Left renal cortex interstitium (tissue), 4 donors: ENCODE data around the gene CDK5. TPM values are rescaled to one million over a fixed set of nuclear protein-coding genes. Genes with fewer than 3 reads are reported as not detected.

ENCODE experiments used
- DNase-seq, 4 donors: peaks; one replicate each; pipeline ENCODE4 v3.0.0-alpha.2; 2013; ENCODE audit warnings: low read depth in 4 of 4, low spot score in 2 of 4, missing footprints in 1 of 4
- polyA plus RNA-seq, 4 donors: library from polyadenylated mRNA; unstranded; fragments of 120-200 nt; gene quantifications; one replicate each; pipeline ENCODE4 v1.2.1, GENCODE V29; 2013; ENCODE audit not compliant: insufficient read length in 4 of 4

CDK5 gene
- polyA plus RNA-seq, 4 donors: 16.9 to 20.4 (median 18.7) TPM

DNA sequence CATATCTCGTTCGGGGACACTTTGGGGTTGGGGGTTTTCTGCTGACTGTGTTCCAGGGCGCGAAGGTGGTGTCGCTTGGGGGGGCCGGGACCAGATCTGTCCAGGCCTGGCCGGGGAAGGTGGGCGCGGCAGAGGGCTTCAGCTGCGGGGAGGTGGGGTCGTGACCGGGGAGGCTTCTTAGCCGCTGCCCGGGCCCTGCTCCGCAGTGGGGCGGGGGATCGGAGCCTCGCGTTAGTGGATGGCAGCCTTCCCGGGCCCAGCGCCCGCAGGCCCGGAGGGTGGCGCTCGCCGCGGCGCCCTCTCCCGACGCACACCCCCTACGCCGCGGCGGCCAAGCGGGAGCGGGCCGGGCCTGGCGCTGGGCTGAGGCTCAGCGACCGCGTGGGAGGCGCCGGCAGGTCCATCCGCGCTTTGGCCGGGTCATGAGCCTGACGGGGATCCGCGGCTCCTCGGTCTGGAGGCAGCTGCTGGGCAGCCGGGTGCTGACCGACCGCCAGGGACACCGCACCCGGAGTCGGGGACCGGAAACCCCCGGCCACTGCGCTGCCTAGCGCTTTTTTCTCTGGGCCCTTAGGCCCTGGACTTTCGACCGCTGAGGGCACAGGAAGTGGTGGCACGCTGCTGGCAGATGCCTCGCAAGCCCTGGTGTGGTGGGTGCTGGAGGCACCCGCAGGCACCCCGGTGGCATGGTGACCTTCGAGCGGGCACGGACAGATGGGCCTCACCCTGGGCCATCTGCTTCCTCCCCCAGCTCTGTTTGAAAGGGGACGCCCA lies 29.7 kb upstream of the CDK5 start:
- no peak for DNase-seq

DNA sequence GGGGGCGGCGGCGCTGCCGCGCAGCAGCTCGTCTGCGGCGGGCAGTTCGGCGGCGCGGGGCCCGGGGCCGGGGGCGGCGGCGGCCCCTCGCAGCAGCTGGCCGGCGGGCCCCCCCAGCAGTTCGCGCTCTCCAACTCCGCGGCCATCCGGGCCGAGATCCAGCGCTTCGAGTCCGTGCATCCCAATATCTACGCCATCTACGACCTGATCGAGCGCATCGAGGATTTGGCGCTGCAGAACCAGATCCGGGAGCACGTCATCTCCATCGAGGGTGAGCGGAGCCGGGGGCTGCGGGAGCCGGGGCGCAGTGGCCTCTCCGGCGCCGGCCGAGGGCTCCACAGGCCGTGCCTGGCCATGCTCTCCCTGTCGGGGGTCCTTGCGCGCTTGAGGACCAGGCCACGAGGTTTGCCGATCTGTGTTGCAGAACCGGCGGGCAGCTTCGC lies 29.1 kb upstream of the CDK5 start:
- DNase-seq: no peak

DNA sequence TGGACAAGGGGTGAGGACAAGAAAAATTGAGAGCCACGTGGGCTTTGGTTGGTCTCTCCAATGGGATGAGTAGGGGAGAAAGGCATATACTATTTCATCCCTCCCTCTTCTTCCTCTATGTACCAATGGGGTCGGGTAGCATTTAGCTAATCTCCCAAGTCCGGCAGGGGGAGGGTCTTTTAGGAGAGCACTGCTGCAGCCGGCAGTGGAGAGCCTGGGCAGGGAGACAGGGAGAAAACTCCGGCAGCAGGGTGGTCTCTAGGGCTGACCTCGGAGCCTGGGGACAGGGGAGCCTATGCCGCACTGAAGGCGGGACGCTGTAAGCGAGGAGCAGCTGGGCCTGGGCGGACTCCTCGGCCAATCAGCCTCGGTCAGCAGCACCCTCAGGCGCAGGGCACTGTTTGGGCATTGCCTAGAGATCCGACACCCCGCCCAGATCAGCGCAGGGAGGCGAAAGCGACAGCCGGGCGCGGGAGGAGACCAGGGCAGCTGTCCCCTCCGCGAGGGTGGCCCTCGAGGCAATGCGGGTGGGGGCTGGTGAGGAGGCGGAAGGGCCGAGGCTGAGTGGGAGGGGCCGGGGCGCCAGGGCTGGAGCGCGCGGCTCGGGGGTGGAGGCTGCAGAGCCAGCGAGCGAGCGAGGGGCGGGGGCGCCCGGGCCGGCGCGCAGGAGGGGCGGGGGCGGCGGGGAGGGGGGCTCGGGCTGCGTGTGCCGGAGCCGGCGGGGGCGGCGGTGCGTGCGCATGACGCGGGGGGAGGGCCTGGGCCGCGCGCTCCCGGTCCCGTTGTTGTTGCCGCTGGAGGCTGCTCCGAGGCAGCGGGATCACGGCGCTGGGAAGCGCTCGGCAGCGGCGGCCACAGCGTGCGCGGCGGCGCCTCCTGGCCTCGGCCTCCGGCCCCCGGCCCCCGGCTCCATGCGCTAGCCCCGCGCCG lies 28.3 kb upstream of the CDK5 start, which contains the start of gene AGAP3:
Gene AGAP3 (plus strand): TSS at position 785 of the 930 bp plus-strand sequence. CDS start 267 bp downstream, outside the sequence.
- peak in 1 of 4 donors; percentile 77 for DNase-seq

DNA sequence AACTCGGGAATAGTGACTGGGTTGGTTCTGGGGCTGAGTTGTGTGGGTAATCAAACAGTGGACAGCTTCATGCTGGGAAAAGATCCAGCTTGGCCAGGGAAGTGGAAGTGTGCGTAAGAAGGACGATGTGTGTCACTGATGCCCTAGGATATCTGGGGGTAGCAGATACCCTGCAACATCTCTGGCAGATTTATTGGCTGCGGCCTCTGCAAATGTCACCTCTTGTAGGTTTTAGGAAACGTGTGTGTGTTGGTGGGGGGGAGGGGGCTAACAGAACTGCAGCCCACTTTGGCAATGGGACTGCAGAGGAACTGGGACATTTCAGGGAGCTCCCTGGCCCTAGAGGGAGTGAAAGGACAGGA lies 27.6 kb upstream of the CDK5 start:
- no peak for DNase-seq

DNA sequence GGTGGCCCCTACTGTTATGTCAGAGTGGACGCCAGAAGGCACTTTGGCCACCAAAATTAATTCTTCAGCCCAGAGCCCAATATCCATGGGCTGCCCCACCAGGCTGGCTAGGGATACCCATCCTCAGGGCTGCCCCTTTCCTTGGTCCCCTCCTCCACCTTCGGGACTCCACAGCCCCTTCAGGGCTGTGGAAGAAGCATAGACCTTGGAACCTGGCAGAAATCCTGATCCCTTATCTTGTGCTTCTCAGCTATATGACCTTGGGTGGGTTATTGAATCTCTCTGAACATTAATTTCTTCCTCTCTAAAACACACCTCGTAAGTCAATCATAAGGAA lies 26.1 kb upstream of the CDK5 start:
- DNase-seq: no peak

DNA sequence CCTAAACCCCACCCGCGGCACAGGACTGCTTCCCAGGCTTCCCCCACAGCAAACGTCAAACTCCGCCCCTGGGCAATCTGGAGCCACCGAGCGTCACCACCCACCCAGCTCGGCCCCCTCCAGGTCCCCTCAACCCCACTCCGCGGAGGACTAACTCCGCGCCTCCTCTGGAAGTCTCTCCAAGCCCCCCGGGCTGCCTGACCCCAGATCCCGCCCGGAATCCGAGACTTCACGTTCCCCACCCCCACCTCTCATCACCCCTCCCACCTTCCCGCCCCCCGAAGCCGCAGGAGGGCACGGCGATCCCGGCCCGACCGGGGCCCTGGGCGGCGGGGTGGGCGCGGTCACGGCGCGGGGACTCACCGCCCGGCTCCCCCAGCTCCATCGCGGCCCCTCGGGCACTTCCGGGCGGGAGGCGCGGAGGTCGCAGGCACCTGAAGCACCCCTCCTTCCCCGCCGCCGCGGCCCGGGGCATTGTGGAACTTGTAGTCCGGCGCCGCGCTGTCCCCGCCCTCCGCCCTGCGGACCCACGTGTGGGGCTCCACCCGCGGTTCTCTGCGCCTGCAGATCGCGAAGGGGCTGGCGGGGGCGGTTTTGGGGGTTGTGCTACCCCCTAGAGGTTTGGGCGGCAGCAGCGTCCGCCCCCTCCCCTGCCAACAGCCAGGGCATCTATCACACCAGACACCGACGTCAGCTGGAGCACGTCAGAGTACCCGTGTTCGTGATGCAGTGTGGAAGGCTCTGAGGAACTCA lies 25.6 kb upstream of the CDK5 start, which contains the start of gene TMUB1:
Gene TMUB1 (minus strand): TSS at position 423 of the 753 bp plus-strand sequence. CDS start 930 bp downstream, outside the sequence.
- DNase-seq: no peak

DNA sequence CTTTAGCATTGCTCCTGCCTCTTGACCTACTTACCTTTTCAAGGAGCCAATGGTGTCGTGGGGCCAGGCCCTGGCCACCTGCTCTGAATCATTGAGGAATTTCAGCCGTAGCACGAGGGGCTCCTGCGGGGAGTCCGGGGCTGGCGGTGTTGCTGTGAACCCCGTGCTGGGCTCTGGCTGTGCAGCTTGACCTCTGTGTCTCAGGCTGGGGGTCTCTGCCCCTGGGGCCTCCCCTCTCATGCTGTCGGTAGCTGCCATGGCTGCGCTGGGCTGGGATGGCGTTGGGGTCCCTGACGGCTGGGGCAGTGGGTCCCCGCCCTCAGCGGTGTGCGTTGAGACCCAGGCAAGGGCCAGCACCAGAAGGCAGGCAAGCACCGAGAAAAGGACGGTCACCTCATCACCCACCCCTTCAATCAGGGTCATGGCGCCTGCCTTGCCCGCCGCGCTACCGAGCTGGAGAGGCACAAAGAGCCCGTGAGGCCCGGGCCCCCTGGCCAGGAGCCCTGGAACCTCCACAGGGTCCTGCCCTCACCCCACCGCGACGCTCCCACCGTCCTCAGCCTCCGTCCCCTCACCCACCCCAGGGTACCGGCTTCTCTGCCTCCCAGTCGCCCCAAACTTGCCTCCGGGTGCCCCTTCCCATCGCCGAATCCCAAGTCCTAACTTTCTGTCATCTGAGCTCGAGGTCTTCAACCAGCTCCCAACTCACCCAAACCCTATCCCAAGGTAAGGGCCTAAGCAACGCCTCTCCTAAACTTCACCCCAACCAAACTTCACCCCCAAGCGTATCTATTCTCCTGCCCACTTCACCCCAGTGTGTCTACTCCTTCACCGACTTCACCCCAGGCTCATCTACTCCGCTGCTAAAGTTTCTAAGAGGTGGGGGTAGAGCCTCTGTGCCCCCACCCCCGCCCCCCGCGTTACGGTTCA lies 24.7 kb upstream of the CDK5 start:
- no peak for DNase-seq

DNA sequence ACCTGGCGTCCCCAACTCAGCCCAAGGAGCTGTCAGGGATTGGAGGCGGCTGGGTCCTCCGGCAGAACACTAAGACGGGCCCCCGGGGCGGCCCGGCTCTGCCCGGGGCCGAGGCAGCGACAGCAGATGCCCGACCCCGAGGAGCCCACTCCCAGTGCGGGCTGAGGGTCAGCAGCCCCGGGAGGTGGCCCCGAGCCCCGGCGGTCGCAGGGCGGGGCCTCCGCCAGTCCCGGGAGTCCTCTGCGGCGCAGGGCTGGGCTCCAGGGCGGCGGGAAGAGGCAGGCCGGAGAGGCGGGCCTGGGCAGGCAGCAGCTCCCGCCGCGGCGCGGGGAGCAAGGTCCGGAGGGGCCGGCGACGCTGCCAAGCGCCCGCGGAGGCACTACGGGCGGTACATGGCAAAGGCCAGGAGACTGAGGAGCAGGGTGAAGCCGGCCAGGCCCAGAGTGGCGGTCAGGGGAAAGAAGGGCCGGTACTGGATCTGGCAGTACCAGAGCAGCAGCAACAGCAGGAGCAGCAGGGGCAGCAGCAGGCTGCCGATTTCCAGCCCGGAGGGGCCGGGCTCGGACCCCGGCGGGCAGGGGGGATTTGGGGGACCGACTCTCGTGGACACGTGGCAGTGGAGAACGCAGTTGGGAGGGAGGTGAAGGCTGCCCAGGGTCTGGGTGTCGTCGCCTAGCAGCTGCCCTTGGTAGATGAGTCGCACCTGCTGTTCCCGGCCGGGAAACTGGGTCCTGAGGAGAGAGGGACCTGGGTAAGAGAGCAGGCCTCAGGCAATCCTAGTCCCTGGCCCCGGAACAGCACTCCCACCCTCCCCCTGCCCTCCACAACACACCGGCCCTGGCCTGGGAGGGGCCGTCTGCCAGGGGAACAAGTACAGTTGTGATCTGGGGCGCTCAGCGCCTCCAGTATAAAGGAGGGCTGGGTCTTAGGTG lies 23.7 kb upstream of the CDK5 start:
- DNase-seq: no peak

DNA sequence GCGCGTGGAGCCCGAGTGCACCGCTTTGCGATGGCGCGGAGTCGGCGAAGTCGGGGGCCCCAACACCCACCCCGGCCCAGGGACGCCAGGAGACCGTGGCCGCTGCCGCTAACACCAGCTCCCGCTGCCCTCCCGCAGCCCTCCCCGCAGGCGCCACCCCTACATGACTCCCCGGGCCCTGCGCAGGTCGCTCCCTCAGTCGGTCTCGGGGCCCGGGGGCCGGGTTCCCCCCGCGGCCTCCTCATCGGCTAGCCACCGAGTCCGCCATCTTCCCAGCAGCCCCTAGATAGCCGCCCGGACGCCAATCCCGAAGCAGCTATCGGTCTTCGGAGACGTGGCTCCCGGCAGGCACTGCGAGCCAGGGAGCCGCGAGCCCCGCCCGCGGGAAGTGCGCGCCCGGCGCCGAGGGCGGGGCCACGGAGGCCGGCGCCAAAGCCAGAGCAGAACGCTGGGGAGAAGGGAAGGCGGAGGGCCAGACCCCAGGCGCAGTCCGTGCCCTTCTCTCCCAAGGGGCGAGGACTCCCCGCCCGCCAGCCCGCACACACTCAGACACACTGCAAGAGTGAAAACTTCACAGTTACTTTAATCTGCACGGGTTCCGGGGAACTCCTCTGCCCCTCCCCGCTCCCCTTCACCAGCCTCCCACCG lies 22.9 kb upstream of the CDK5 start, which contains the start of gene FASTK:
Gene FASTK (minus strand): TSS at position 288 of the 648 bp plus-strand sequence. CDS start 43 bp downstream, at position 245.
- peak in 1 of 4 donors; percentile 88 for DNase-seq

DNA sequence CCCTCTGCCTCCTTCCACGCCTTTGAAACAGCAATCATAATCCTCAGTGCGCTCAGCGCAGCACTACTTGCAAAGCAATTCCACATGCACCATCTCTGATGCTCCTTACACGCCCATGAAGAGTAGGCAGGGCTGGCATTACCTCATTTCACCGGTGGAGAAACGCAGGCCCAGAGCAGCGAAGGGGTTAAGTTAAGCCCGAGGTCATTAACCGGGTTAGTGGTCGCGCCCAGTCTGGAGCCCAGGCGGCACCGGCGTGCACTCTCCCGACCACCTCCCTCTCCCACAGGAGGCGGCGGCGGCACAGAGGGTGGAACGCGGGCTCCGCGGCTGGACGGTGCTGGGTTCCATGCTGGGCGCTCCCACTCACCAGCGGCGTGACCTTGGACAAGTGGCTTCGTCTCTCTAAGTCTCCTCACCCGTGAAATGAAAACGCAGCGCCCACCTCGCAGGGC lies 22.4 kb upstream of the CDK5 start:
- DNase-seq: no peak

DNA sequence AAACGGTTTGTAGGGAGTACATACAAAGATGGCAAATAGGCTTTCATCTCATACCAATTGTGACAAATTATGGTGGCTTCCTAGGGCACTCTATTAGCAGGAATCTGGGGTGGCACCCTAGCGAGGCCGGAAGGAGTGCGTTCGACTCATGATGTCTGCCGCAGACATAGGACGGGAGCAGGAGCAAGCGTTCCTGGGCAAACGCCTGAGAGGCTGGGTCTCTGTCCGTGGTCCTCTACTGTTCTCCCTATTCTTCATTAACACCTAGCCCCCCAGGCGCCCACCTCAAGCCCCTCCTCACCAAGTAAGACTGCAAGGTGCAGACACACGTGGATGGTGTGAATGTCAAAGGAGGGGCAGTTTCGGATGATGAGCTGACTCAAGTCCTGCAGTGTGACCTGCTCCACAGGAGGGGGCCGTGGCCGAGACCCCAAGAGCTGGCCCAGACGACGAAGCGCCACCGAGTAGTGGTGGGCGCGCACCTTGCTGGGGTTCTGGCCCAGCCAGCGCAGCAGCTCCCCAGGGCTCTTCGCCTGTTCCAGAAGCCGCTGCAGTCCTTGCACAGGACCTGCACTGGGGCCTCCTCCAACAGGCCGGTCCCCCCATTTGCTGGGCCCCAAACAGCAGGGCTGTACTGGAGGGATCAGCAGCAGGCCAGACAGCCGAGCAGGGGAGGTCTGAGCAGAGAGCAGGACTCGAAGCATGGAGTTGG lies 21.7 kb upstream of the CDK5 start:
- DNase-seq: no peak

DNA sequence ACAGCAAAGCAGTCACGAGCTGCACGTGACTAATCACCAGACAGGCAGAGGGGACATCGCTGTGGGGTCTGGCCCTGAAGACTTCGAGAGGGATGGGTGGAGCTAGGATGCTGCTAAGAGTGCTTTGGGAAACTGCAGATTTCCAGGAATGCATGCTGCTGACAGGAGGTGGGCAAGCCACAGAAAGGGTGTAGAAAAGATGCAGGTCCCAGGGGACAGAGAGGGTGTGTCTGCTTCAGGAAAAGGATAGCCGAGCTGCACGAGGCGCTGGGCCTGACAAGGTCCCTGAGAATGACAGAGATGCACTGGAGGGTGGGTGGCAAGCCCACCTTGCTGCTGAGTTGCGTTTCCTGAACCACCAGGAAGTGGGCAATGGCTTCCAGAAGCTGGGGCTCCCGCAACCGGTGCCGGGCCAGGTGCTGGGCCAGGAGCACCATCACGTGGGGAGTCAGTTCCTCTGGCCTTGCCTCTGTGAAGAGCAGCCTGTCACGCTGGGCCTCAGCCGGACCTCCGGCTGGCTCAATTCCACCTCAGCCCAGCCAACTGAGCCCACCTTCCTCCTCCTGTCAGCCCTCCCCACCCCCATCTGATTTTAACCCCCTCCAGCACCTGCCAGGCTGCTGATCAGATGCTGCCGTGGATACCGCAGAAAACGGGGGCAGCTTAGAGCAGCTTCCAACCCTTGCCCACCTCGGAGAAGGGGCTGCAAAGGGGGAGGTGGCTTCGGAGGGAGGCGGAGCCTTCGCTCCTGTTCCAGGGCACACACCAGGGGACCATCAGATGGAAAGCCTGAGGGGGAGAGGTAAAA lies 20.7 kb upstream of the CDK5 start:
- no peak for DNase-seq

DNA sequence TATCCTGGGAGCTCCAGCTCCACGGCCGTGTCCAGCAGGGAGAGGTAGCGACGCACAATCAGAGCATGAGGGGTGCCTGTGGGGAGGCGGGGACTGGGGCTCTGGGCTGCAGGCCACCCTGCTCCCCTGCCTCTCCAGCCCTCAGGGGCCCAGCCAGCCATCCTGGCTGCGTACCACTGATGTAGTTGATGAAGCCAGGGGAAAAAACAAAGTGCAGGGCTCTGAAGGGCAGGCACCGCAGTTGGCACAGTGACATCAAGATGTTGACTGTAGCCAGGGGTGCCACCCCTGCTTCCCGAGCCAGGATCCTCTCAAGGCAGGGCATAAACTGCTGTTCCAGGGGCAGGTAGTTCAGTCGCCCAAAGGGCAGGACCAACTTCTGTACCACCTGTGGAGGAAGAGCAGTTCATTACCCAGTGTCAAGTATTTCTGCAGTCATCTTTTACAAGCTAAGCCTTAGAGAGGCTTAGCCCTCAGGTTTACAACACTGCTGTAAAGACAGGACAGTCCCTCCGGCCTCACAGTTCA lies 20.1 kb upstream of the CDK5 start:
- DNase-seq: no peak

DNA sequence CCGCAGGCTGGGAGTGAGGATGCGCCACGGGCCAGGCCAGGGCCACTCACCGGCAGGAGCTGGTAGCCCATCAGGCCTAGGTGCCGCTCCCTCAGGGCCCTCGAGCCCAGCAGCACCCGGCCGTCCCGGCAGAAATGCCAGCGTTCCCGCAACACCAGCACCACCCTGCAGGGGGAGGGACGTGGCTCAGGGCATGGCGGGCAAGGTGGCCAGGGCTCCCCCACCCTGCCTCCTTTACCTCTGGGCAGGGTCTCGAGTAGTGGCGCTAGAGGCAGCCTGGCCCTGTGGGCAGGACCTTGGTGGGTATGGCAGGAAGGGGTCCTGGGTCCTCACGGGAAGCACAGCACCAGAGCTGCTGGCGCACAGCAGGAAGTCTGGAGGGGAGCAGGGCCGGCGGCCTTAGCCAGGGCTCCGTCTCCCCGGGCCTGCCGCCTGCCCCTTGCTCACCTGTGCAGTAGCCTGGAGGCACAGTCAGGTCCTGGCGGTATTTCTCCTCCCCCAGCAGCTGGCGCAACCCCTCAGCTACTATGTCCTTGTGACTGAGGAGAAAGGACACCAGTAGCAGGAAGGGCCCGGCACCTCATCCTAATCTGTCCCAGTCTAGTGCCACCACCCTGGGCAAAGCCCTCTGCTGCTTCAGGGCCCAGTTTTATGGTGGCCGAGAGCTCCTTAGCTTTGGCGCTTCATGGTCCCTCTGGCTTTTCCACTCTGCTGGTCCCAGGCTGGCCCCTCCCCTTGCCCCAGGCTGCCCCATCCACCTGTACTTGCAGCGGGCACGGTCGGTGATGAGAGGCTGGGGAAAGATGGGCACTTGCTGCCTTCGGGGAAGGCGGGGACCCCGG lies 19.4 kb upstream of the CDK5 start:
- no peak for DNase-seq

DNA sequence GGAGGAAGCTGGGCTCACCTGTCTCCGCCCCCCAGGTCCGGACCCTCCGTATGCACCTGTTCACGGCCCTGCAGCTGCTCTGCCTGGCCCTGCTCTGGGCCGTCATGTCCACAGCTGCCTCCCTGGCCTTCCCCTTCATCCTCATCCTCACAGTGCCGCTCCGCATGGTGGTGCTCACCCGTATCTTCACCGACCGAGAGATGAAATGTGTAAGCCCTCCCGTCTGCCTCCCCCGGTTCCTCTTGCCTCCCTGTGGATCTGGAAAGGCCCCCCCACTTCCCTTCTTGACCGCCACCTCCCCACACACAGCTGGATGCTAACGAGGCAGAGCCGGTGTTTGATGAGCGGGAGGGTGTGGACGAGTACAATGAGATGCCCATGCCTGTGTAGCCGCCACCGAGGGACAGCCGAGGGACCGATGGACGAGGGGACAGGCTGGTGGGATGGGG lies 18.3 kb upstream of the CDK5 start:
- DNase-seq: no peak
